ENCODE measurements around the gene TMEM143. TPM values are rescaled to one million over a fixed set of nuclear protein-coding genes. Genes with fewer than 3 reads are reported as not detected.
A peak's percentile ranks its signal among the peaks of the same experiment; 100 is the strongest.

TMEM143 gene
- total and polyA plus RNA-seq, 10 donors, result 5.8 to 14.8 (median 9.1) TPM

DNA sequence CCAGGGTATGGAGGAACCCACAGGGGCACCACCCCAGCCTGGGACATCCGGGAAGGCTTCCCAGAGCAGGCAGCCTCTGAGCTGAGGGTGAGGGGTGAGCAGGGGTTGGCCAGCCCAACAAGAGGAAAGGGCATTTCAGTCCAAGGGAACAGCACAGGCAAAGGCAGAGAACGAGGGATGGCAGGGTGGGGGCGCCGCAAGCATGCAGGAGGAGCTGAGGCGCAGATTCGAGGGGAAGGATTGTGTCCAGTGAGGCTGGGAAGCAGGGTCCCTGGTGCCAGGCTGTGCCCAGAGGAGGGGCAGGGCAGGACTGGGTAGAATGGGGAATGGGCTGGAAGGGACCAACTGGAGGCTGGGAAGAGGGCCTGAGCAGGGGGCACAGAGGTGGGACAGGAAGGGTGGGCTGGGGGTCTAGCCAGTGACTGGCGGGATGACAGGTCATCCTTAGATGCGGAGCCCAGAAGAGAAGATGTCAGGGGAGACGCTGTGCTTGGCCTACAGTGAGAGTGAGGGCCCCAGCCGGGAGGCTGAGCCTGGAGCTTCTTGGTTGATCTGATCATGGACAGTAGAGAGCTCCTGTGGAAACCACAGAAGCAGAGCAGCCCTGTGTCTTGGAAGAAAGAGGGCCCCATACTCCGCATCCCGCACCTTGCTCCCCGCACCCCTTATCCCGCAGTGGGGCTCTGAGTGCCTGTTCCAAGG lies 24.8 kb downstream of the TMEM143 start:
- no peak for DNase-seq
- Histone ChIP-seq H3K9me3 (no peaks in the 10 kb centered on the region), H3K27ac (no peak overlapping the region), H3K4me1 (peaks cover 0 to 11% (median 7%) of the 10 kb centered on the region in 6 donors), H3K36me3 (peaks cover 0 to 27% (median 2%) of the 10 kb centered on the region in 6 donors), H3K4me3 (no peak overlapping the region), H3K27me3 (replicated peaks in 1 of 7) (no peaks in the 10 kb centered on the region)
- intact Hi-C loops (cut with DNase I; ENCODE audit: low total_unique reads), result no loop called here
- 94 to 95% (median 94%) methylated on average over 14 of the region's 14 CpGs for WGBS, 5 donors
- TF ChIP-seq POLR2A (IDR thresholded peaks at IDR 0.05), result no peak
- no peak for TF ChIP-seq CTCF (IDR thresholded peaks at IDR 0.05 in 8 of 11, conservative IDR thresholded peaks at IDR 0.05 in 3 of 11)
- no peak for TF ChIP-seq POLR2AphosphoS5 (IDR thresholded peaks at IDR 0.05)

DNA sequence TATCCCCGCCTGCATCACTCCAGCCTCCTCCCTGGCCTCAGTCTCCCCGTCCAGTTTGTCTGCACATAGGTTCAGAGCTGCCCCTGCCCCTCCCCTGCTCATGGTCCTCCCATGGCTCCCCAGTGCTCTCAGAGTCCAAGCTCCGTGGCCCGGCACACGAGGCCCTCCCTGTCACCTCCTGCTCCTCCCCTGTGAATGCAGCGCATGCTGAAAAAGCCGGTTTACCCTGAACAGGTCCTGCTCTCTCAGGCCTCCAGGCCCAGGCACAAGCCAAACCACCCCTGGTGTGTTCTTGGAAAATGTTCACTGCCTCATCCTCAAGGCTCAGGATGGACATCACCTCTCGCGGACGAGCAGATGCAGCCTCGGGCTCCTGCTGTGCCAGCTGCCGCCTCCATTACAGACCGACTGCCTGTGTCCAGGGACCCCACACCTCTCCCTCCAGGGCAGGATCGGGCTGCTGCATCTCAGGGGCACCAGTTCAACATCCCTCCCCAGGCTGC lies 25.4 kb downstream of the TMEM143 start:
- no peak for TF ChIP-seq CTCF (IDR thresholded peaks at IDR 0.05 in 8 of 11, conservative IDR thresholded peaks at IDR 0.05 in 3 of 11)
- no peak for TF ChIP-seq POLR2A (IDR thresholded peaks at IDR 0.05)
- no peak for TF ChIP-seq POLR2AphosphoS5 (IDR thresholded peaks at IDR 0.05)
- DNase-seq, result no peak
- peaks cover 0 to 27% (median 2%) of the 10 kb centered on the region in 6 donors for H3K36me3 ChIP-seq
- H3K4me3 ChIP-seq, result no peak overlapping the region
- no peaks in the 10 kb centered on the region for H3K27me3 ChIP-seq (replicated peaks in 1 of 7)
- H3K9me3 ChIP-seq, result no peaks in the 10 kb centered on the region
- WGBS, 5 donors, result 91 to 97% (median 94%) methylated on average over 14 of the region's 14 CpGs
- H3K27ac ChIP-seq, result no peak overlapping the region
- peaks cover 2 to 18% (median 14%) of the 10 kb centered on the region in 6 donors for H3K4me1 ChIP-seq
- intact Hi-C loops (cut with DNase I; ENCODE audit: low total_unique reads), result no loop called here

- Histone ChIP-seq H3K4me3 (peak overlapping the region; percentile 27 to 73 (median 50)), H3K4me1 (peaks cover 30 to 63% (median 56%) of the 10 kb centered on the region in 6 donors), H3K36me3 (peaks cover 0 to 26% (median 0%) of the 10 kb centered on the region in 6 donors), H3K27ac (peak overlapping the region; percentile 84 to 100 (median 96)), H3K27me3 (replicated peaks in 1 of 7) (no peaks in the 10 kb centered on the region), H3K9me3 (peaks cover 0 to under 1% (median 0%) of the 10 kb centered on the region in 8 donors)
- DNase-seq, result peak; percentile 100
- intact Hi-C loops (cut with DNase I; ENCODE audit: low total_unique reads), result no loop called here
- WGBS, 5 donors, result 1 to 6% (median 3%) methylated on average over 28 to 54 of the region's 54 CpGs
- TF ChIP-seq POLR2AphosphoS5 (IDR thresholded peaks at IDR 0.05) (peak; percentile 73 to 85 (median 81)), POLR2A (IDR thresholded peaks at IDR 0.05) (no peak), CTCF (IDR thresholded peaks at IDR 0.05 in 8 of 11, conservative IDR thresholded peaks at IDR 0.05 in 3 of 11) (peak; percentile 89 to 99 (median 96))
Measured at GRCh38 chr19:48333467-48334384, 30.0 kb downstream of the TMEM143 start.
